MCF 10A (cell line): ENCODE data around the gene MAMDC4. TPM values are rescaled to one million over a fixed set of nuclear protein-coding genes. Genes with fewer than 3 reads are reported as not detected.
A peak's percentile ranks its signal among the peaks of the same experiment; 100 is the strongest.

Experiments used
- BruUV-seq: library from RNA; stranded (reverse); fragments of 400-500 nt; replicated peaks from 2 replicates; lab custom pipeline; 2021; lab: Mats Ljungman, UMichigan
- CTCF ChIA-PET: fragments of 300-600 bp; sonication (Branson Sonifier 250); formaldehyde crosslinking; extraction: SDS; loops from one replicate; lab custom pipeline; 2021; ENCODE audit warnings: antibody characterized with exemption, inconsistent platforms; lab: Yijun Ruan, JAX
- POLR2A ChIA-PET: fragments of 300-600, 350-650 bp; sonication (Branson Sonifier 250); formaldehyde crosslinking; extraction: SDS; loops from one replicate; lab custom pipeline; 2020; ENCODE audit warnings: antibody characterized with exemption, inconsistent platforms; lab: Yijun Ruan, JAX
- DNase-seq: peaks from one replicate; pipeline ENCODE4 v3.0.0-alpha.2; 2018; ENCODE audit not compliant: unreplicated experiment
- H3K27ac Mint-ChIP-seq: one replicate; pipeline ENCODE4 v1.8.0; 2022; ENCODE audit warnings: mild to moderate bottlenecking, low read depth, mixed read lengths; ENCODE audit not compliant: unreplicated experiment
- H3K27me3 Mint-ChIP-seq: one replicate; pipeline ENCODE4 v1.8.0; 2022; ENCODE audit warnings: mixed read lengths; ENCODE audit not compliant: insufficient read depth, unreplicated experiment
- H3K36me3 Mint-ChIP-seq: one replicate; pipeline ENCODE4 v1.8.0; 2022; ENCODE audit warnings: mild to moderate bottlenecking, moderate library complexity, mixed read lengths; ENCODE audit not compliant: insufficient read depth, unreplicated experiment
- H3K4me1 Mint-ChIP-seq: one replicate; pipeline ENCODE4 v1.8.0; 2022; ENCODE audit warnings: mixed read lengths; ENCODE audit not compliant: insufficient read depth, unreplicated experiment
- H3K4me3 Mint-ChIP-seq: one replicate; pipeline ENCODE4 v1.8.0; 2022; ENCODE audit warnings: mild to moderate bottlenecking, moderate library complexity, mixed read lengths; ENCODE audit not compliant: unreplicated experiment
- H3K9me3 Mint-ChIP-seq: one replicate; pipeline ENCODE4 v1.8.0; 2022; ENCODE audit warnings: mixed read lengths; ENCODE audit not compliant: unreplicated experiment
- intact Hi-C: fragments of 100-400 bp; cut with micrococcal nuclease; formaldehyde crosslinking; loops from 2 replicates; pipeline ENCODE4 v1.14.1; 2022
- total RNA-seq: library from RNA; stranded (reverse); gene quantifications from 2 replicates; pipeline ENCODE4 v1.2.3, GENCODE V29; 2022
- TF ChIP-seq, protein P1 (sequence below): fragments of 200-600 bp; IDR thresholded peaks from one replicate; pipeline ENCODE4 v1.8.0; 2022; ENCODE audit warnings: antibody characterized with exemption, mild to moderate bottlenecking; ENCODE audit not compliant: unreplicated experiment

Gene MAMDC4
- total RNA-seq, 1 experiment from 2014 or later, result 14.1 TPM

DNA sequence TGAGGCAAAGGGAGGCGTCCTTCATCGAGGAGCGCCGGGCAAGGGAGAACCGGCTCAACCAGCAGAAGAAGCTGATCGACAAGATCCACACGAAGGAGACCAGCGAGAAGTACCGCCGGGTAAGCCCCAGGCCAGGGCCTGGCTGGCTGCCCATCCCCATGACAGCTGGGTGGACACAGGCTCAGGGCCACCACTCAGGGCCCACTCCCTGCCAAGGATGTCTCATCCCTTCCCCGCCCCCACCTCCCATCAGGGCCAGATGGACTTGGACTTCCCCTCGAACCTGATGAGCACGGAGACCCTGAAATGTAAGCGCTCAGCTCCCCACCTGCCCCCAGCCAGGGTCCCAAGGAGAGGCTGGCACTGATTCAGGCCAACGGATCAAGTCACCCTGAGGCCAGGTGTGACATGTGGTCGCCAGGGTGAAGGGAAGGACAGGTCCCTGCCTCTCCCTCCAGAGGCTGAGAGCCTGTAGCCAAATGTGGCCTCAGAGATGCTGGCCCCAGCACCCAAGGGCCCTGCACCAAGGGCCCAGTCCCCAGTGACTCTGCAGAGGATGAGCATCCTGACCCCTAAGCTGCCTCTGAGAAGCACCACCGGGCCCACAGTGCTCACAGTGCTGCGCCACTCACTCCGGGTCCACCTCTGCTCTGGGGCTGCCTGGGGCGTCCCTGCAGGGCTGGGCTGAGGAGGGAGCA, 47.5 kb upstream of the MAMDC4 start:
- BruUV-seq, result no TSS peak
- H3K4me3 Mint-ChIP-seq, result no peak overlapping the region
- no peak overlapping the region for H3K27ac Mint-ChIP-seq
- intact Hi-C loops, result no loop called here
- H3K9me3 Mint-ChIP-seq, result no peaks in the 10 kb centered on the region
- peaks cover 14% of the 10 kb centered on the region for H3K4me1 Mint-ChIP-seq
- no peaks in the 10 kb centered on the region for H3K27me3 Mint-ChIP-seq
- ChIA-PET POLR2A (no interaction called here), CTCF (interaction anchor here (0.5 to 3.1 kb wide), 2 partner anchors 12 to 787 kb away, joined by 5 to 12 read pairs; no protein-coding TSS in a partner anchor)
- no peak for DNase-seq
- TF ChIP-seq, protein P1, sequence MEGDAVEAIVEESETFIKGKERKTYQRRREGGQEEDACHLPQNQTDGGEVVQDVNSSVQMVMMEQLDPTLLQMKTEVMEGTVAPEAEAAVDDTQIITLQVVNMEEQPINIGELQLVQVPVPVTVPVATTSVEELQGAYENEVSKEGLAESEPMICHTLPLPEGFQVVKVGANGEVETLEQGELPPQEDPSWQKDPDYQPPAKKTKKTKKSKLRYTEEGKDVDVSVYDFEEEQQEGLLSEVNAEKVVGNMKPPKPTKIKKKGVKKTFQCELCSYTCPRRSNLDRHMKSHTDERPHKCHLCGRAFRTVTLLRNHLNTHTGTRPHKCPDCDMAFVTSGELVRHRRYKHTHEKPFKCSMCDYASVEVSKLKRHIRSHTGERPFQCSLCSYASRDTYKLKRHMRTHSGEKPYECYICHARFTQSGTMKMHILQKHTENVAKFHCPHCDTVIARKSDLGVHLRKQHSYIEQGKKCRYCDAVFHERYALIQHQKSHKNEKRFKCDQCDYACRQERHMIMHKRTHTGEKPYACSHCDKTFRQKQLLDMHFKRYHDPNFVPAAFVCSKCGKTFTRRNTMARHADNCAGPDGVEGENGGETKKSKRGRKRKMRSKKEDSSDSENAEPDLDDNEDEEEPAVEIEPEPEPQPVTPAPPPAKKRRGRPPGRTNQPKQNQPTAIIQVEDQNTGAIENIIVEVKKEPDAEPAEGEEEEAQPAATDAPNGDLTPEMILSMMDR, result no peak
- peaks cover 6% of the 10 kb centered on the region for H3K36me3 Mint-ChIP-seq

DNA sequence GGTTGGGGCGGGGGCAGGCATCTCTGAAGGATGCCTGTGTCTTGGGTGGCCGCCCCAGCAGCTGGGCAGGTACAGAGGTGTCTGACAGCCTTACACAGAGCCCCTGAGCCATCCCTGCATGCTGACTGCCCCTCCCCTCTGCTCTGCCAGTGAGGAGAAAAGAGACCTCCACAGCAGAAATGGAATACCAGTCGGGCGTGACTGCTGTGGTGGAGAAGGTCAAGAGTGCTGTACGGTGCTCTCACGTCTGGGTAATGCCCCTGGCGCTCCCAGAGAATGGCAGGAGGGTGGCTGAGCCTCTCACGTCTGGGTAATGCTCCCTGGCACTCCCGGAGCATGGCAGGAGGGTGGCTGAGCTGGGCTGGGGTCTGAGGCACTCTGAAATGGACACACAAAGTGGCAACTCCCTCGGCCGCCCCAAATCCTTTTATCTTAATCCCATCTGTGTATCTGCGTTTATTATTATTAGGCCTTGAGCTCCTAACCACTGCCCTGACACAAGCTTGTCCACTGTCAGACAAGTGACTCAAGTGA, 46.9 kb upstream of the MAMDC4 start:
- Mint-ChIP-seq H3K9me3 (no peaks in the 10 kb centered on the region), H3K36me3 (peaks cover 6% of the 10 kb centered on the region), H3K4me1 (peaks cover 10% of the 10 kb centered on the region), H3K27ac (no peak overlapping the region), H3K4me3 (no peak overlapping the region), H3K27me3 (no peaks in the 10 kb centered on the region)
- ChIA-PET CTCF (interaction anchor here (0.5 to 0.9 kb wide), 2 partner anchors 320 to 787 kb away, joined by 5 to 6 read pairs; no protein-coding TSS in a partner anchor), POLR2A (interaction anchor here (5.6 kb wide), 1 partner anchor 13 kb away, joined by 33 read pairs; the partner anchor contains the start of gene TMEM141)
- no peak for DNase-seq
- TF ChIP-seq, protein P1, result no peak
- BruUV-seq, result no TSS peak
- intact Hi-C loops, result no loop called here

DNA sequence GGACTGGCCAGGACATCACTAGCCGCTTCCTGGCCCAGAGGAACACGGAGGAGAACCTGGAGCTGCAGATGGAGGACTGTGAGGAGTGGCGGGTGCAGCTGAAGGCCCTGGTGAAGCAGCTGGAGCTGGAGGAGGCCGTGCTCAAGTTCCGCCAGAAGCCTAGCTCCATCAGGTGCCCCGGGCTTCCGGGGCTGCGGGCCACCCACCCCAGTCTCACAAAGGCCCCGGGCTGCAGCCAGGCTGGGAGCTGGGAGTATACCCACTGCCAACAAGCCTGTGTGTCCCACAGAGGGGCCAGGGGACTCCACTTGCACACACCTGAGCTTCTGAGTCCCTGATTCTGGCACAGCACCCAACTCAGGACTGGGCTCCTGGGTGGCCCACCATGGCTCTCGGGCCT, 46.1 kb upstream of the MAMDC4 start:
- Mint-ChIP-seq H3K4me3 (peak overlapping the region; percentile 76), H3K27me3 (no peaks in the 10 kb centered on the region), H3K9me3 (no peaks in the 10 kb centered on the region), H3K27ac (no peak overlapping the region), H3K4me1 (peaks cover 2% of the 10 kb centered on the region), H3K36me3 (peaks cover 9% of the 10 kb centered on the region)
- TF ChIP-seq, protein P1, result no peak
- ChIA-PET POLR2A (interaction anchor here (1.3 to 5.6 kb wide), 3 partner anchors 14 to 78 kb away, joined by 3 to 33 read pairs (median 4); partner anchors contain the start of gene TMEM141), CTCF (interaction anchor here (0.6 to 2.8 kb wide), 6 partner anchors 12 to 321 kb away, joined by 3 to 11 read pairs (median 5); partner anchors contain the start of gene AJM1)
- BruUV-seq, result no TSS peak
- DNase-seq, result no peak
- intact Hi-C loops, result no loop called here

DNA sequence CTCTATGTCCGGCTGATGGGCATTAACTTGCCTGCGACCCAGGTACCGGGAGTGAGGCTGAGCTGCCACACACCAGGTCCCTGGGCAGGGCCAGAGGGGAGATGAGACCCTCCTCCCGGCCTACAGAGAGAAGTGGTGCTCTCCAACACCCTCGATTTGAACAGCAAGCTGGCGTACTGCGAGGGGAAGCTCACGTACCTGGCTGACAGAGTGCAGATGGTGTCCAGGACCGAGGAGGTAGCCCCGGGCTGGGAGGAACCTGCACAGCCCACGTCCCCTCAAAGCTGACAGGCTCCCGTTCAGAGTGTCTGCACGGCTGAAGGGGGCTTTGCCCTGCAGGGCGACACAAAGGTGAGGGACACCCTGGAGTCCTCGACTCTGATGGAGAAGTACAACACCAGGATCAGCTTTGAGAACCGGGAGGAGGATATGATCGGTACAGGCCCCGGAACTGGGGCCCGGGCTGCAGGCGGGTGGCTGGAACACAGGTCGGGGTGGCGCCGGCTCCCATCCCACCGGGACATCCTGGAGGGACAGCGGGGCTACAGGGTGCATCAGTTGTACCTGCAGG, 45.4 kb upstream of the MAMDC4 start:
- no peaks in the 10 kb centered on the region for H3K9me3 Mint-ChIP-seq
- TF ChIP-seq, protein P1, result no peak
- CTCF ChIA-PET, result interaction anchor here (0.6 to 2.8 kb wide), 6 partner anchors 13 to 228 kb away, joined by 3 to 11 read pairs (median 4); partner anchors contain the start of gene AJM1
- no peaks in the 10 kb centered on the region for H3K4me1 Mint-ChIP-seq
- DNase-seq, result no peak
- intact Hi-C loops, result no loop called here
- no TSS peak for BruUV-seq
- H3K36me3 Mint-ChIP-seq, result peaks cover 16% of the 10 kb centered on the region
- H3K4me3 Mint-ChIP-seq, result peak overlapping the region; percentile 76
- POLR2A ChIA-PET, result interaction anchor here (0.7 to 5.6 kb wide), 12 partner anchors 8 to 138 kb away, joined by 3 to 33 read pairs (median 4); partner anchors contain the start of genes FBXW5 and TMEM141
- no peak overlapping the region for H3K27ac Mint-ChIP-seq
- no peaks in the 10 kb centered on the region for H3K27me3 Mint-ChIP-seq
